DND-41 (cell line): ENCODE measurements around the gene LRRC46.

ENCODE experiments used
- ATAC-seq: fragments of 200-7000 bp; cut with Tn5 transposase; 3 replicates; pipeline ENCODE4 v1.9.1; 2021; ENCODE audit warnings: low read depth; ENCODE audit not compliant: insufficient read depth
- DNase-seq: peaks from one replicate; pipeline ENCODE4 v3.0.0-alpha.2; 2020
- H2AFZ ChIP-seq: 2 replicates; pipeline ENCODE4 v1.6.0; 2012; ENCODE audit warnings: low read depth, low read length
- H3K27ac ChIP-seq: 2 replicates; pipeline ENCODE4 v1.5.1; 2012; ENCODE audit warnings: low read length, inconsistent platforms
- H3K27me3 ChIP-seq: fragments of 200-600 bp; sonication (generic); 2 replicates; pipeline ENCODE4 v1.6.0; 2012; ENCODE audit warnings: low read length, mild to moderate bottlenecking, inconsistent platforms; ENCODE audit not compliant: insufficient read depth, poor library complexity
- H3K36me3 ChIP-seq: 2 replicates; pipeline ENCODE4 v1.5.1; 2012; ENCODE audit warnings: low read length, inconsistent platforms; ENCODE audit not compliant: insufficient read depth
- H3K4me1 ChIP-seq: 2 replicates; pipeline ENCODE4 v1.5.1; 2012; ENCODE audit warnings: mild to moderate bottlenecking, low read length; ENCODE audit not compliant: insufficient read depth
- H3K4me2 ChIP-seq: 2 replicates; pipeline ENCODE4 v1.6.0; 2012; ENCODE audit warnings: mild to moderate bottlenecking, moderate library complexity, low read length, inconsistent platforms; ENCODE audit not compliant: insufficient read depth
- H3K4me3 ChIP-seq, 2 experiments: fragments of 200-600 bp in 1 of 2; shearing (Covaris generic) in 1 of 2; 2 replicates each; pipeline ENCODE4 v1.5.1; 2012 to 2016; ENCODE audit warnings: inconsistent platforms in 2 of 2, low read length in 2 of 2, mild to moderate bottlenecking in 2 of 2, low read depth in 1 of 2, moderate library complexity in 1 of 2
- H3K79me2 ChIP-seq: 2 replicates; pipeline ENCODE4 v1.6.0; 2012; ENCODE audit warnings: low read length, inconsistent platforms; ENCODE audit not compliant: insufficient read depth
- H3K9ac ChIP-seq: 2 replicates; pipeline ENCODE4 v1.6.0; 2012; ENCODE audit warnings: low read depth, mild to moderate bottlenecking, inconsistent platforms, low read length, moderate library complexity
- H3K9me3 ChIP-seq: 2 replicates; pipeline ENCODE4 v1.5.1; 2012; ENCODE audit warnings: low read length, moderate library complexity, mild to moderate bottlenecking, inconsistent platforms; ENCODE audit not compliant: insufficient read depth, severe bottlenecking
- H4K20me1 ChIP-seq: 2 replicates; pipeline ENCODE4 v1.6.0; 2012; ENCODE audit warnings: low read length; ENCODE audit not compliant: insufficient read depth
- CTCF ChIP-seq: IDR thresholded peaks from 2 replicates; pipeline ENCODE4 v1.5.1; 2012; ENCODE audit warnings: borderline replicate concordance, low read length, moderate library complexity, mild to moderate bottlenecking; ENCODE audit not compliant: poor library complexity, severe bottlenecking; ENCODE audit errors: extremely low read depth
- EZH2 ChIP-seq: IDR thresholded peaks from 3 replicates; pipeline ENCODE4 v1.6.1; 2012; ENCODE audit warnings: borderline replicate concordance, low read depth, mild to moderate bottlenecking, moderate library complexity, low read length, inconsistent platforms; ENCODE audit not compliant: severe bottlenecking

Gene LRRC46

GRCh38 chr17:47812146-47812920 is 19.1 kb upstream of the LRRC46 start:
- H3K9me3 ChIP-seq, result no peaks in the 10 kb centered on the region
- H3K27me3 ChIP-seq, result no peaks in the 10 kb centered on the region
- no peaks in the 10 kb centered on the region for H3K4me1 ChIP-seq
- no peak for ATAC-seq
- peaks cover 72% of the 10 kb centered on the region for H3K36me3 ChIP-seq
- H3K27ac ChIP-seq, result no peak overlapping the region
- H3K79me2 ChIP-seq, result no peaks in the 10 kb centered on the region
- no peak for DNase-seq
- no peak overlapping the region for H3K4me2 ChIP-seq
- TF ChIP-seq EZH2 (no peak), CTCF (no peak)
- H4K20me1 ChIP-seq, result no peaks in the 10 kb centered on the region; the same call in 1 of the 2 replicates
- no peak overlapping the region for H3K4me3 ChIP-seq
- no peak overlapping the region for H3K9ac ChIP-seq
- no peak overlapping the region for H2AFZ ChIP-seq

GRCh38 chr17:47813077-47813476 is 18.4 kb upstream of the LRRC46 start:
- Histone ChIP-seq H2AFZ (no peak overlapping the region), H3K9me3 (no peaks in the 10 kb centered on the region), H3K79me2 (no peaks in the 10 kb centered on the region), H3K36me3 (peaks cover 73% of the 10 kb centered on the region), H3K4me3 (no peak overlapping the region), H3K4me2 (no peak overlapping the region), H3K9ac (no peak overlapping the region), H4K20me1 (no peaks in the 10 kb centered on the region; the same call in 1 of the 2 replicates), H3K27me3 (no peaks in the 10 kb centered on the region), H3K4me1 (no peaks in the 10 kb centered on the region), H3K27ac (no peak overlapping the region)
- ATAC-seq (no peak), DNase-seq (no peak)
- TF ChIP-seq CTCF (no peak), EZH2 (no peak)

- H3K27ac ChIP-seq, result no peak overlapping the region
- H3K9me3 ChIP-seq, result no peaks in the 10 kb centered on the region
- no peaks in the 10 kb centered on the region; the same call in 1 of the 2 replicates for H4K20me1 ChIP-seq
- peaks cover 73% of the 10 kb centered on the region for H3K36me3 ChIP-seq
- ATAC-seq, result no peak
- no peak for DNase-seq
- H3K27me3 ChIP-seq, result no peaks in the 10 kb centered on the region
- H3K4me2 ChIP-seq, result no peak overlapping the region
- no peaks in the 10 kb centered on the region for H3K79me2 ChIP-seq
- H3K4me1 ChIP-seq, result no peaks in the 10 kb centered on the region
- H3K9ac ChIP-seq, result no peak overlapping the region
- no peak overlapping the region for H2AFZ ChIP-seq
- TF ChIP-seq CTCF (no peak), EZH2 (no peak)
- H3K4me3 ChIP-seq, result no peak overlapping the region
These were observed 17.9 kb upstream of the LRRC46 start for GRCh38 chr17:47813512-47814031.
